SK-N-SH (cell line): ENCODE measurements around the gene TSPAN31.

ENCODE experiments used
- CHD2 ChIP-seq: fragments of 150-350 bp; IDR thresholded peaks from 2 replicates; pipeline ENCODE4 v1.6.1; 2018; ENCODE audit warnings: low read length; ENCODE audit not compliant: partially characterized antibody
- SIN3A ChIP-seq: IDR thresholded peaks from 2 replicates; pipeline ENCODE4 v1.6.1; 2012; ENCODE audit warnings: low read depth, mild to moderate bottlenecking, low read length, moderate library complexity, borderline replicate concordance

DNA sequence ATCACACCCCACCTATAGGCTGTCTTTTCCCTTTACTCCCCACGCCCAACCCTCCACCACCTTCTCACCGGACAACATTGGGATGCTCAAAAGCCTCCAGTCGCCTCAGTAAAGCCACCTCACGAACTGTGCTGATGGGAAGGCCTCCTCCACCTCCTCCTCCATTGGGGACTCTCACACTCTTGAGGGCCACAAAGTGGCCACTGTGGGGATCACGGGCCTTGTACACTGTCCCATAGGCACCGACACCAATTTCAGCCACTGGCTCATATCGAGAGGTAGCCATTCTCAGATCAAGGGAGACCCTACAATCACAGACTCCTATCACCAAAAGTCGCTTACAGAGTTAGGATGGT, 6.6 kb downstream of the TSPAN31 start:
- TF ChIP-seq SIN3A (no peak), CHD2 (no peak)
